HG02938 (cell line): ENCODE results near the gene RRP8.

Source experiments
- ATAC-seq: cut with Tn5 transposase; IDR thresholded peaks from one replicate; pipeline ENCODE4 v1.9.1; 2021; ENCODE audit warnings: mild to moderate bottlenecking, moderate library complexity; ENCODE audit not compliant: unreplicated experiment

The RRP8 gene

GRCh38 chr11:6548641-6549040, 54.8 kb downstream of the RRP8 start:
- ATAC-seq, result no peak

GRCh38 chr11:6548121-6548520, 55.3 kb downstream of the RRP8 start:
- ATAC-seq, result no peak

GRCh38 chr11:6547177-6547576, 56.2 kb downstream of the RRP8 start:
- ATAC-seq, result no peak

- ATAC-seq, result no peak
Observed at GRCh38 chr11:6546735-6547134, 56.7 kb downstream of the RRP8 start.

GRCh38 chr11:6545917-6546605, 57.4 kb downstream of the RRP8 start:
- no peak for ATAC-seq
